Right atrium auricular region (tissue), 2 donors: Measurements from ENCODE around the gene KLHDC9. TPM values are rescaled to one million over a fixed set of nuclear protein-coding genes. Genes with fewer than 3 reads are reported as not detected.

Source experiments
- total RNA-seq, 2 donors: library from RNA; depleted of rRNA; stranded (reverse); fragments of >200 nt; gene quantifications; one replicate each; pipeline ENCODE4 v1.1.0, GENCODE V29; 2016

The KLHDC9 gene
- total RNA-seq, 2 donors from 2014 or later: 2.9 to 7.8 TPM

Other genes starting within 250 kb of the KLHDC9 start
- under 1 TPM; 0.41 to 0.86 TPM for gene CD244, start 235.5 kb upstream of the KLHDC9 start, total RNA-seq
- gene ITLN1, start 213.2 kb upstream of the KLHDC9 start, total RNA-seq: 1,000 to 10,000 TPM; 1,064 to 3,973 TPM
- 1 to 10 TPM; 2.0 to 6.3 TPM for gene ITLN2, start 143.6 kb upstream of the KLHDC9 start, total RNA-seq
- gene F11R, start 77.2 kb upstream of the KLHDC9 start, total RNA-seq: 10 to 100 TPM; 11.2 to 26.2 TPM
- gene TSTD1, start 59.4 kb upstream of the KLHDC9 start, total RNA-seq: 100 to 1,000 TPM in 1 of 2 donors, 10 to 100 TPM in 1; 95.0 to 118 TPM
- gene USF1, start 52.4 kb upstream of the KLHDC9 start, total RNA-seq: 10 to 100 TPM; 21.7 to 25.5 TPM
- gene ARHGAP30, start 28.5 kb upstream of the KLHDC9 start, total RNA-seq: 1 to 10 TPM; 1.4 to 4.6 TPM
- gene NECTIN4, start 8.8 kb upstream of the KLHDC9 start, total RNA-seq: under 1 TPM in 1 of 2 donors, not detected in 1; 0.75 TPM
- 10 to 100 TPM; 39.9 to 42.2 TPM for gene PFDN2, start 19.7 kb downstream of the KLHDC9 start, total RNA-seq
- gene NIT1, start 19.7 kb downstream of the KLHDC9 start, total RNA-seq: 10 to 100 TPM; 19.1 to 26.0 TPM
- gene DEDD, start 34.3 kb downstream of the KLHDC9 start, total RNA-seq: 10 to 100 TPM; 21.8 to 28.9 TPM
- 10 to 100 TPM; 53.0 to 77.4 TPM for gene UFC1, start 55.6 kb downstream of the KLHDC9 start, total RNA-seq
- 10 to 100 TPM; 13.5 to 14.4 TPM for gene USP21, start 61.1 kb downstream of the KLHDC9 start, total RNA-seq
- 1 to 10 TPM; 8.3 to 9.6 TPM for gene PPOX, start 68.1 kb downstream of the KLHDC9 start, total RNA-seq
- gene B4GALT3, start 79.1 kb downstream of the KLHDC9 start, total RNA-seq: 10 to 100 TPM; 24.3 to 32.7 TPM
- gene ADAMTS4, start 100.7 kb downstream of the KLHDC9 start, total RNA-seq: 10 to 100 TPM; 12.6 to 19.5 TPM
- gene NDUFS2, start 104.0 kb downstream of the KLHDC9 start, total RNA-seq: 100 to 1,000 TPM; 148 to 311 TPM
- gene FCER1G, start 116.9 kb downstream of the KLHDC9 start, total RNA-seq: 10 to 100 TPM; 16.8 to 77.8 TPM
- gene APOA2, start 125.3 kb downstream of the KLHDC9 start, total RNA-seq: not detected
- gene TOMM40L, start 127.7 kb downstream of the KLHDC9 start, total RNA-seq: 10 to 100 TPM; 23.9 to 35.3 TPM
- not detected for gene NR1I3, start 139.8 kb downstream of the KLHDC9 start, total RNA-seq
- under 1 TPM in 1 of 2 donors, not detected in 1; 0.59 TPM for gene PCP4L1, start 160.4 kb downstream of the KLHDC9 start, total RNA-seq
- 1 to 10 TPM; 1.7 to 5.1 TPM for gene MPZ, start 211.6 kb downstream of the KLHDC9 start, total RNA-seq
- 100 to 1,000 TPM in 1 of 2 donors, 10 to 100 TPM in 1; 37.8 to 151 TPM for gene SDHC, start 216.0 kb downstream of the KLHDC9 start, total RNA-seq